ENCODE data around the gene STX2. TPM values are rescaled to one million over a fixed set of nuclear protein-coding genes. Genes with fewer than 3 reads are reported as not detected.

The STX2 gene
- total RNA-seq, 1 donor from 2014 or later = 11.4 TPM

GRCh38 chr12:130815028-130815741 is 23.9 kb downstream of the STX2 start:
- DNase-seq (no peak), ATAC-seq (ENCODE audit: poor library complexity) (no peak)
- intact Hi-C loops (cut with DNase I) = loop anchor here (10.0 kb wide), 1 partner anchor 410 kb away; no protein-coding TSS in a partner anchor

DNA sequence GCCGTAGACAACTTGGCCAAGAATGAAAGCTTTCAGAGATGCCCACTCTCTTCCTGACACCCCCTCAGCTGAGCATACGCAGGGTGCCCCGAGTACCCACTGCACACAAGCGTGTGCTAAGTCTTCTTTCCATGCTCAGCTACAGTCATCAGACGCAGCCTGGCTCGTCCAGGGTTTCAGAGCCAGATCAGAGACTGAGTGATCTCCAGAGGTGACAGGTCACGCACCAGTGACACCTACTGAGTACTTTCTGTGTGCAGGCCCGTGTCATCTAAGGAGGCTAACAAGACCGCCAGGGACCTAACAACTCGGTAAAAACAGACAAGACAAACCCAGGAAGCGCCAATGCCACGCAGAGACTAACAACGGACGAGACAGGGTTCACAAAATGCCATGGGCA is 25.1 kb downstream of the STX2 start:
- intact Hi-C loops (cut with DNase I) = loop anchor here (10.0 kb wide), 1 partner anchor 409 kb away; no protein-coding TSS in a partner anchor
- DNase-seq = no peak
- ATAC-seq (ENCODE audit: poor library complexity) = no peak

DNA sequence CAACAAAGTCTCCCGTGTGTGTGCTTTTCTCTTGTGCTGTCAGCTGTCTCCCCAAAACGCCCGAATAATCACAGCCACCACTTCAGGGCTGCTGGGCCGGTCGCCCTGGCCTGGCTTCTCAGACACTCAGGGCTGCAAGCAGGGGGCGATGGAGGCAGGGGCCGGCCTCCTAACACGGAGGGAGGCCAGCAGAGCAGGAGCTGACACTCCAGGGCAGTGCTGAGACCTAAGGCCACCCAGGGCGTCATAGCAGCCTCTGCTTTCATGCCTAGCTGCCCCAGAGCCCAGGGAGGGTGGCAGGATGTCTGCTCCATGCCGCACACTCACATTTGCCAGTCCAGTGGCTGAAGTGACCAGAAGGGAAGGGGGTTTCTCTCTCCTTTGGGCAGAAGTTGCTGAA is 25.6 kb downstream of the STX2 start:
- DNase-seq (no peak), ATAC-seq (ENCODE audit: poor library complexity) (no peak)
- intact Hi-C loops (cut with DNase I) = loop anchor here (10.0 kb wide), 1 partner anchor 409 kb away; no protein-coding TSS in a partner anchor

GRCh38 chr12:130809791-130810190 is 29.3 kb downstream of the STX2 start:
- DNase-seq (no peak), ATAC-seq (ENCODE audit: poor library complexity) (no peak)
- intact Hi-C loops (cut with DNase I) = loop anchor here (10.0 kb wide), 1 partner anchor 405 kb away; no protein-coding TSS in a partner anchor

DNA sequence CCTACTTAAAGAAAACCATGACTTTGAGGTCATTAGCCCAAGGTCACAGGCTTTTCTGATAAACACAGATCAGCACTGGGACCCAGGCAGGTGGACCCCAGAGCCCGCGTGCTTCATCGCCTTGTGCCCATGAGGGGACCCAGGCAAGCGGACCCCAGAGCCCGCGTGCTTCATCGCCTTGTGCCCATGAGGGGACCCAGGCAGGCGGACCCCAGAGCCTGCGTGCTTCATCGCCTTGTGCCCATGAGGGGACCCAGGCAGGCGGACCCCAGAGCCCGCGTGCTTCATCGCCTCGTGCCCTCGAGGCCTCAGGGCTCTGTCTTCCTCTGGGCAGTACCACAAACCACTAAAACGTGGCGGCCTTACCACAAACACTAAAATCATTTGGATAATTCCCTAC is 31.7 kb downstream of the STX2 start:
- ATAC-seq (ENCODE audit: poor library complexity) (no peak), DNase-seq (no peak)
- intact Hi-C loops (cut with DNase I) = no loop called here

DNA sequence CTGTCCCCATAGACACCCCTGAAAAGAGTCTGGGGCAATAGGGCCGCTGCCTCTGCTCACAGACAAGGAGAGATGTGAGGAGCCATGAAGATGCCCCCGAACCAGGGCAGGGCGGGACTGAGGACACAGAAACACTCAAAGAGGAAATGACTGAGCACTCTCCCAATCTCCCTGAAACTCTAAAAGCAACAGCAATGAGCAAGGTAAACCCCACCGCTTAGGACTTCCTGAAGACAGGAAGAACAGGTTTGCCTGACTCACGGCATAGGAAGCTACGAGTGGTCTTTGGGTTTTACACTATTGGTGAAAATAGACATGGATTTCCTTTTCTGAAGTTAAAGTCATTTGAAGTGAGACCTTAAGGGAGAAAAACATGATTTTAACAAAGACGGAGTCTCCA is 32.5 kb downstream of the STX2 start:
- intact Hi-C loops (cut with DNase I) = no loop called here
- no peak for ATAC-seq (ENCODE audit: poor library complexity)

GRCh38 chr12:130805635-130806034 is 33.4 kb downstream of the STX2 start:
- DNase-seq (no peak), ATAC-seq (ENCODE audit: poor library complexity) (no peak)
- intact Hi-C loops (cut with DNase I) = no loop called here

More for the DNA sequence above, 32.5 kb downstream of the STX2 start:
- no peak for DNase-seq

DNA sequence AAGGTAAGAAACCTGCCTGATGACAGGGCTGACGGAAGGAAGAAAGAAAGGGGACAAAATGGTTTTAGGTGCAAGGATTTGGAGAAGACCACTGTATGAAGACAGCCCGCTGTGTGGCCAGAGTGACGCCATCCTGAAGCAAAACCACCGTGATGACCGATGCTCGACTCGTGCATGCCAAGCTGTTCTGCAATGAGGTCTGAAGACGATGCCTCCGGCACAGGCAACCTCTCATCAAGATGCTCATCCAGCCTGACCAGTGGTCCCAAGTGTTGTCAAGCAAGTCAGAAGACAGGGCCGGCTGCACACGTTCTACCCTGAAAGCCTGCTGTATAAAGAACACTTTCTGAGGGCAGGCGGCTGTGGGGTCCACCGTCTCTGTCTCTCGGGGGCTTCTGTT is 34.8 kb downstream of the STX2 start:
- DNase-seq (no peak), ATAC-seq (ENCODE audit: poor library complexity) (no peak)
- intact Hi-C loops (cut with DNase I) = no loop called here

DNA sequence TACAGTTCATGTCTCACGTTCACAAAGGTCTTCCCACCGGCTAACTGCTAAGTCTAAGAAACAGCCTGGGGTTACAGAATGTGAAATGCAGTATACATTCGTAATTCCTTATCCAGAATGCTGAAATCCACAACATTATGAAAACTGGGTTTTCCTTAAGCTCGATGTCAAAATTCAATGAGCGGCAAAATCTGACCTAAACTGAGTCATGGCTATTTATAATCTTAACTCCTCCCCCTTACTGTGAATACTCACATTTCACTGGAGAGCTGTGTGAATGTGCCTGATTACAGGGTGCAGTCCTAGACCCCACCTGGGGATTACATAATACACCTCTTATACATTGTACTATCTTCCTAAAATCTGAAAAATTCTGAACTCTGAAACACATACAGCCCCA is 35.3 kb downstream of the STX2 start:
- no peak for ATAC-seq (ENCODE audit: poor library complexity)
- intact Hi-C loops (cut with DNase I) = no loop called here
- DNase-seq = no peak

- intact Hi-C loops (cut with DNase I) = no loop called here
- DNase-seq (no peak), ATAC-seq (ENCODE audit: poor library complexity) (no peak)
Observed at GRCh38 chr12:130800312-130800711, 38.7 kb downstream of the STX2 start.

- DNase-seq (no peak), ATAC-seq (ENCODE audit: poor library complexity) (no peak)
- intact Hi-C loops (cut with DNase I) = no loop called here
Observed at GRCh38 chr12:130799051-130799450, 40.0 kb downstream of the STX2 start.

GRCh38 chr12:130796985-130797686 is 41.9 kb downstream of the STX2 start:
- ATAC-seq (ENCODE audit: poor library complexity) (no peak), DNase-seq (no peak)
- intact Hi-C loops (cut with DNase I) = no loop called here

DNA sequence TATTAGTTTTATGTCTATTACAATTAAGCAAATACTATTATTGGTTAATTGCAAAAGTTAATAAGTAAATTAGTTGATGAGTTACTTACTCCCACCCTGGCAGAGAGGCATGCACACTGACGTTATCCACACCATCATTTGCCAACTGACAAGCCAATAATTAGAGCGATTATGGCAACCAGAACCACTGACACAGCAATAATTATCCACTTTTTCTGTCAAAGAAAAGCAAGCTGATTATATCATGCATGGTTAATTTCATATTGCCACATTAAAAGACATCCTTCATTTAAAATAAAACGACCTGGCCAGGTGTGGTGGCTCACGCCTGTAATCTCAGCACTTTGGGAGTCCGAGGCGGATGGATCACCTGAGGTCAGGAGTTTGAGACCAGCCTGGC is 43.1 kb downstream of the STX2 start:
- no peak for ATAC-seq (ENCODE audit: poor library complexity)
- intact Hi-C loops (cut with DNase I) = no loop called here
- DNase-seq = no peak

- intact Hi-C loops (cut with DNase I) = no loop called here
- DNase-seq (no peak), ATAC-seq (ENCODE audit: poor library complexity) (no peak)
Observed at GRCh38 chr12:130793554-130793849, 45.5 kb downstream of the STX2 start.

GRCh38 chr12:130792821-130793553 is 46.1 kb downstream of the STX2 start:
- intact Hi-C loops (cut with DNase I) = no loop called here
- ATAC-seq (ENCODE audit: poor library complexity) (no peak), DNase-seq (no peak)

DNA sequence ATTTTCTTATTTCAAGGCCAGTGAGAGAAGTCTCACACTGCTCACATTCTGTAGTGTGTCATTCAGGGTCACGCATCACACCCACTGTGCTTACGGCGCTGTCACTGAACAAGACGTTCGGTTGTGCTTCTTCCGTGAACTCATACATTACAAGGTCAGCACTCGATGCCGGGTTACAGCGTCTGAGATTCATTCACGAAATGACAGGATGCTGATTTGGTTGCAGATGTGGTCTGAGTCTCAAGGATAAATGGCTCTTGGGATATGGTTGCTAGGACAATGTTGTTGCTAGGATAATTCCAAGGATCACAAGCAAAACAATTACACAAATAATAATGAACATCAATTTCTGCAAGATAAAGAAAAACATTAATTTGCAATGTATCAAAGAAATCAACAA is 47.4 kb downstream of the STX2 start:
- intact Hi-C loops (cut with DNase I) = no loop called here
- ATAC-seq (ENCODE audit: poor library complexity) (no peak), DNase-seq (no peak)

DNA sequence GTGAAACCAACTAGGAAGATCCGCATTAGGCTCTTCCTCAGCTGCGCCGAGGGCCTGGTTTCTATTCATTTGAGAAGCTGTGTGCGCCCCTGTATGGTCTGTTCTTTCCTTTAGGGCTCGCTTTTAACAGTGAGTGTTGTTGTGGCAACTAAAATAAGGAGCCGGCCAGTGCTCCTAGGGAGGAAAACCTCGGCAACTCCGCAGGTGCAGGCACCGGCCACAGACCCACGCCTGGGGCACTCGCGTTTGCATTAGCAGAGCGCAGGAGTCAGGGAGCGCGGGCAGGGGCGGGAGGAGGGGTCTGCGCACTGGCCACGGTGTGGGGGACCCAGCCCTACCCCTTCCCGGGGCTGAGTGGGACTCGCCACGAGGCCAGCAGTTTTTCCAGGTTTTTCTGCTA is 50.5 kb downstream of the STX2 start:
- ATAC-seq (ENCODE audit: poor library complexity) (no peak), DNase-seq (no peak)
- intact Hi-C loops (cut with DNase I) = no loop called here

- ATAC-seq (ENCODE audit: poor library complexity) = no peak
- no peak for DNase-seq
- intact Hi-C loops (cut with DNase I) = no loop called here
Observed at GRCh38 chr12:130787445-130788410, 51.3 kb downstream of the STX2 start.

DNA sequence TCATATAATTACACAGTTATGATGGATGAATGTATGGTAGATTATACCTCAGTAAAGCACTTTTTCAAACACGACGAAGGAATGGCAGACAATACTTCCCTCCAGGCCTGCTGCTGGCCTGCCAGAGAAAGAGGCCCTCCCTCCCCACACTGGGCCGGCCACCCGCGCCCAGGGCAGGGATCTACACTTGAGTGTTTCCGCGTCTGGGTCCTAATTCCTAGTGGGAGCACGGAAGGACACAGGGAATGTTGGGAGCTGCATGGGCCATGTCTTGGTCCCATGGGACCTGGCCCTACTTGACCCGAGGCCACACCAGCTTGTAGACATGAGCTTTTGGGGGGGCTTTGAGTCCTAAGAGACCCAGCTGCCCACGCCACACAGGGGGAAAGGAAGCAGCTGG is 52.0 kb downstream of the STX2 start:
- DNase-seq (no peak), ATAC-seq (ENCODE audit: poor library complexity) (no peak)
- intact Hi-C loops (cut with DNase I) = no loop called here

Measured in Right ventricle myocardium superior (tissue), 1 donor.